Neuronal stem cell (in vitro differentiated cells): Measurements from ENCODE around the gene RAB44.
A peak's percentile ranks its signal among the peaks of the same experiment; 100 is the strongest.

Experiments
- DNase-seq: peaks from one replicate; pipeline ENCODE4 v3.0.0-alpha.2; 2013; ENCODE audit warnings: low spot score
- H2AFZ ChIP-seq: one replicate; pipeline ENCODE4 v1.6.1; 2013; ENCODE audit warnings: mild to moderate bottlenecking, low read length, inconsistent platforms
- H2AK5ac ChIP-seq: 2 replicates; pipeline ENCODE4 v1.6.1; 2013; ENCODE audit warnings: low read depth, mild to moderate bottlenecking, inconsistent platforms, low read length, moderate library complexity, mixed read lengths
- H2BK120ac ChIP-seq: 2 replicates; pipeline ENCODE4 v1.6.1; 2013; ENCODE audit warnings: low read depth, mild to moderate bottlenecking, inconsistent platforms, low read length, moderate library complexity, mixed read lengths
- H2BK12ac ChIP-seq: one replicate; pipeline ENCODE4 v1.6.1; 2013; ENCODE audit warnings: low read length, inconsistent platforms
- H2BK15ac ChIP-seq: 2 replicates; pipeline ENCODE4 v1.6.1; 2013; ENCODE audit warnings: mild to moderate bottlenecking, low read length, inconsistent platforms, mixed read lengths
- H2BK5ac ChIP-seq: one replicate; pipeline ENCODE4 v1.6.1; 2013; ENCODE audit warnings: inconsistent platforms, mild to moderate bottlenecking, low read length, moderate library complexity
- H3K14ac ChIP-seq: one replicate; pipeline ENCODE4 v1.6.1; 2013; ENCODE audit warnings: low read length, inconsistent platforms
- H3K18ac ChIP-seq: 2 replicates; pipeline ENCODE4 v1.6.1; 2013; ENCODE audit warnings: low read length, inconsistent platforms
- H3K23ac ChIP-seq: 2 replicates; pipeline ENCODE4 v1.6.1; 2013; ENCODE audit warnings: low read depth, mild to moderate bottlenecking, mixed read lengths, low read length, inconsistent platforms; ENCODE audit not compliant: poor library complexity
- H3K27ac ChIP-seq: replicated peaks from 3 replicates; pipeline ENCODE4 v1.5.1; 2013; ENCODE audit warnings: low read length, inconsistent platforms
- H3K27me3 ChIP-seq, 3 experiments: 2 replicates each; pipeline ENCODE4 v1.6.1; 2013; ENCODE audit warnings: low read length in 3 of 3, mild to moderate bottlenecking in 2 of 3, inconsistent platforms in 1 of 3, low read depth in 1 of 3, mixed read lengths in 1 of 3, moderate library complexity in 1 of 3; ENCODE audit not compliant: control insufficient read depth in 3 of 3, insufficient read depth in 3 of 3
- H3K36me3 ChIP-seq, 2 donors: replicated peaks in 1 of 2; 2 replicates each; pipeline ENCODE4 v1.6.1; 2013; ENCODE audit warnings: low read length in 2 of 2; ENCODE audit not compliant: control insufficient read depth in 2 of 2, insufficient read depth in 2 of 2
- H3K4ac ChIP-seq: 2 replicates; pipeline ENCODE4 v1.6.1; 2013; ENCODE audit warnings: inconsistent platforms, mild to moderate bottlenecking, low read length, moderate library complexity
- H3K4me1 ChIP-seq, 2 donors: 1 replicate in 1 of 2; 2 replicates in 1 of 2; pipeline ENCODE4 v1.6.1; 2013; ENCODE audit warnings: low read length in 2 of 2, low read depth in 1 of 2; ENCODE audit not compliant: control insufficient read depth in 2 of 2, insufficient read depth in 1 of 2
- H3K4me2 ChIP-seq: one replicate; pipeline ENCODE4 v1.6.1; 2013; ENCODE audit warnings: mild to moderate bottlenecking, low read length, inconsistent platforms; ENCODE audit not compliant: insufficient read depth, poor library complexity, severe bottlenecking
- H3K4me3 ChIP-seq, 2 donors: 2 replicates each; pipeline ENCODE4 v1.5.1; 2013; ENCODE audit warnings: low read length in 2 of 2, mild to moderate bottlenecking in 2 of 2, inconsistent platforms in 1 of 2, moderate library complexity in 1 of 2
- H3K79me1 ChIP-seq: one replicate; pipeline ENCODE4 v1.6.1; 2013; ENCODE audit warnings: low read depth, mild to moderate bottlenecking, inconsistent platforms, low read length, moderate library complexity
- H3K9ac ChIP-seq: one replicate; pipeline ENCODE4 v1.6.1; 2013; ENCODE audit warnings: mild to moderate bottlenecking, low read depth, low read length, inconsistent platforms; ENCODE audit not compliant: poor library complexity
- H3K9me3 ChIP-seq, 2 donors: replicated peaks in 1 of 2; 2 replicates each; pipeline versions ENCODE3 to v1.6.1; 2013; ENCODE audit warnings: low read length in 2 of 2, mild to moderate bottlenecking in 2 of 2, inconsistent platforms in 1 of 2, low read depth in 1 of 2, mixed read lengths in 1 of 2, moderate library complexity in 1 of 2; ENCODE audit not compliant: control insufficient read depth in 2 of 2, insufficient read depth in 1 of 2
- H4K8ac ChIP-seq: one replicate; pipeline ENCODE4 v1.6.1; 2013; ENCODE audit warnings: low read depth, mild to moderate bottlenecking, inconsistent platforms, low read length, moderate library complexity
- H4K91ac ChIP-seq: one replicate; pipeline ENCODE4 v1.6.1; 2013; ENCODE audit warnings: low read length, low read depth, mild to moderate bottlenecking, inconsistent platforms; ENCODE audit not compliant: poor library complexity
- WGBS, 2 donors: extraction: QIAGEN DNeasy Blood & Tissue Kit; methylation state at CpG; one replicate each; pipeline ENCODE4 v1.1.7; 2013; ENCODE audit warnings: missing lambda C conversion rate in 2 of 2, mixed read lengths in 1 of 2; ENCODE audit not compliant: insufficient read length in 2 of 2, insufficient replicate concordance in 1 of 2; ENCODE audit errors: extremely low coverage in 2 of 2; 5-methylcytosine and 5-hydroxymethylcytosine counted together

RAB44 gene

GRCh38 chr6:36674942-36675341 is 22.7 kb upstream of the RAB44 start:
- no peak overlapping the region for H3K23ac ChIP-seq
- H3K4me1 ChIP-seq, result peaks cover 25 to 26% of the 10 kb centered on the region in 2 donors
- H3K9ac ChIP-seq, result no peak overlapping the region
- H2BK15ac ChIP-seq, result no peak overlapping the region
- H3K4me3 ChIP-seq, result no peak overlapping the region
- no peak for DNase-seq
- no peak overlapping the region for H3K4me2 ChIP-seq
- H3K36me3 ChIP-seq, result no peaks in the 10 kb centered on the region
- H4K91ac ChIP-seq, result no peak overlapping the region
- no peak overlapping the region for H2AFZ ChIP-seq
- peaks cover 10% of the 10 kb centered on the region for H3K79me1 ChIP-seq
- no peak overlapping the region for H3K4ac ChIP-seq
- H3K27ac ChIP-seq, result no peak overlapping the region
- no peak overlapping the region for H3K14ac ChIP-seq
- peaks cover 0 to 13% (median 0%) of the 10 kb centered on the region in 3 experiments for H3K27me3 ChIP-seq
- H2BK12ac ChIP-seq, result no peak overlapping the region
- H3K9me3 ChIP-seq, result peaks cover 2 to 8% of the 10 kb centered on the region in 2 donors
- no peak overlapping the region for H4K8ac ChIP-seq
- peak overlapping the region; percentile 19 for H2BK120ac ChIP-seq
- H2BK5ac ChIP-seq, result no peak overlapping the region
- WGBS, 2 donors, result no CpG with 5 or more reads among the region's 7 CpGs
- H2AK5ac ChIP-seq, result no peak overlapping the region
- H3K18ac ChIP-seq, result no peak overlapping the region

DNA sequence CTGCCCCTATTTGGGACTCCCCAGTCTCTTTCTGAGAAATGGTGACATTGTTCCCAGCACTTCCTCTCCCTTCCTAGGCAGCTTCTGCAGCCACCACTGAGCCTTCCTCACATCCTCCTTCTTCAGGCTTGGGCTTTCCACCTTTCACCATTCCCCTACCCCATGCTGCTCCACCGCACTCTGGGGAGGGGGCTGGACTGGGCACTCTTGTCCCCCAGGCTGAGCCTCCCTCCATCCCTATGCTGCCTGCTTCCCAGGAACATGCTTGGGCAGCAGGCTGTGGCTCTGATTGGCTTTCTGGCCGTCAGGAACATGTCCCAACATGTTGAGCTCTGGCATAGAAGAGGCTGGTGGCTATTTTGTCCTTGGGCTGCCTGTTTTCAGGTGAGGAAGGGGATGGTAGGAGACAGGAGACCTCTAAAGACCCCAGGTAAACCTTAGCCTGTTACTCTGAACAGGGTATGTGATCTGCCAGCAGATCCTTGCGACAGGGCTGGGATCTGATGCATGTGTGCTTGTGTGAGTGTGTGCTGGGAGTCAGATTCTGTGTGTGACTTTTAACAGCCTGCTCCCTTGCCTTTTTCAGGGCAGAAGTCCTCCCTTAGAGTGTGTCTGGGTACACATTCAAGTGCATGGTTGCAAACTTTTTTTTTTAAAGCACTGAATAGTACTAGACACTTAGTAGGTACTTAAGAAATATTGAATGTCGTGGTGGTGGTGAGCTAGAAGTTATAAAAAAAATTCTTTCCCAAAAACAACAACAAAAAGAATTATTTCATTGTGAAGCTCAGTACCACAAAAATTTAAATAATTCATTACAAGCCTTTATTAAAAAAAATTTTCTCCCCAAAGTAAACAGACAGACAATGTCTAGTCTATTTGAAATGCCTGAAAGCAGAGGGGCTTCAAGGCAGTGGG is 21.2 kb upstream of the RAB44 start:
- Histone ChIP-seq H4K91ac (peak overlapping the region; percentile 93), H2AK5ac (peak overlapping the region; percentile 91), H3K27me3 (peaks cover 0 to 17% (median 0%) of the 10 kb centered on the region in 3 experiments), H2BK15ac (peak overlapping the region; percentile 73), H3K4me2 (no peak overlapping the region), H3K79me1 (peaks cover 14% of the 10 kb centered on the region), H3K23ac (no peak overlapping the region), H3K4me1 (peaks cover 28 to 31% of the 10 kb centered on the region in 2 donors), H3K18ac (peak overlapping the region; percentile 95), H2BK120ac (peak overlapping the region; percentile 95), H3K36me3 (peaks cover 0 to 5% of the 10 kb centered on the region in 2 donors), H2AFZ (peak overlapping the region; percentile 77), H3K9me3 (peaks cover 0 to 2% of the 10 kb centered on the region in 2 donors), H3K27ac (peak overlapping the region; percentile 67), H3K14ac (no peak overlapping the region), H3K4ac (no peak overlapping the region), H2BK5ac (peak overlapping the region; percentile 33), H3K4me3 (peak overlapping the region; percentile 42 to 81), H4K8ac (no peak overlapping the region), H2BK12ac (peak overlapping the region; percentile 86), H3K9ac (no peak overlapping the region)
- no CpG with 5 or more reads among the region's 4 CpGs for WGBS, 2 donors
- DNase-seq, result peak; percentile 21

- H2AK5ac ChIP-seq, result peak overlapping the region; percentile 91
- peaks cover 28 to 33% of the 10 kb centered on the region in 2 donors for H3K4me1 ChIP-seq
- peaks cover 0 to 17% (median 0%) of the 10 kb centered on the region in 3 experiments for H3K27me3 ChIP-seq
- no peak overlapping the region for H4K8ac ChIP-seq
- DNase-seq, result no peak
- H2BK5ac ChIP-seq, result no peak overlapping the region
- no peak overlapping the region for H3K14ac ChIP-seq
- H3K23ac ChIP-seq, result no peak overlapping the region
- peaks cover 0 to 10% of the 10 kb centered on the region in 2 donors for H3K36me3 ChIP-seq
- H3K4ac ChIP-seq, result no peak overlapping the region
- no peak overlapping the region for H2BK15ac ChIP-seq
- H3K18ac ChIP-seq, result peak overlapping the region; percentile 95
- H2BK12ac ChIP-seq, result peak overlapping the region; percentile 86
- no CpG with 5 or more reads among the region's 7 CpGs for WGBS, 2 donors
- H3K27ac ChIP-seq, result no peak overlapping the region
- peak overlapping the region; percentile 95 for H2BK120ac ChIP-seq
- no peak overlapping the region for H3K4me2 ChIP-seq
- H3K4me3 ChIP-seq, result peak overlapping the region; percentile 42 to 81
- no peak overlapping the region for H4K91ac ChIP-seq
- H3K9me3 ChIP-seq, result peaks cover 0 to 2% of the 10 kb centered on the region in 2 donors
- H2AFZ ChIP-seq, result peak overlapping the region; percentile 56
- H3K79me1 ChIP-seq, result peaks cover 14% of the 10 kb centered on the region
- peak overlapping the region; percentile 22 for H3K9ac ChIP-seq
These were observed 20.4 kb upstream of the RAB44 start for GRCh38 chr6:36677059-36677749.
